K562 (cell line): ENCODE results near the gene CDC42EP2. TPM values are rescaled to one million over a fixed set of nuclear protein-coding genes. Genes with fewer than 3 reads are reported as not detected.
A peak's percentile ranks its signal among the peaks of the same experiment; 100 is the strongest.

Experiments used
- C11orf30 ChIP-seq: fragments of 450-650 bp; IDR thresholded peaks from 2 replicates; pipeline ENCODE4 v1.6.1; 2016; ENCODE audit warnings: low read depth, mild to moderate bottlenecking
- CBX8 ChIP-seq: fragments of 200-600 bp; sonication (generic); IDR thresholded peaks from 2 replicates; pipeline ENCODE4 v1.6.1; 2012; ENCODE audit warnings: borderline replicate concordance, mixed run types, low read depth, mild to moderate bottlenecking, moderate library complexity, mixed read lengths, low read length, control low read depth, inconsistent platforms; ENCODE audit not compliant: poor library complexity, severe bottlenecking; ENCODE audit errors: extremely low read depth
- CTBP1 ChIP-seq: fragments of 450-650 bp; IDR thresholded peaks from 2 replicates; pipeline ENCODE4 v1.6.1; 2016; ENCODE audit warnings: borderline replicate concordance
- DPF2 ChIP-seq: fragments of 450-650 bp; IDR thresholded peaks from 2 replicates; pipeline ENCODE4 v1.6.1; 2016
- KDM2B ChIP-seq: fragments of 250-450 bp; sonication (Bioruptor Pico); IDR thresholded peaks from 2 replicates; pipeline ENCODE4 v1.8.0; 2021; ENCODE audit warnings: mild to moderate bottlenecking, moderate library complexity
- MAFF ChIP-seq: IDR thresholded peaks from 2 replicates; pipeline ENCODE4 v1.6.1; 2012; ENCODE audit warnings: low read length, improper control_type of control experiment
- MAFG ChIP-seq: fragments of 450-650 bp; conservative IDR thresholded peaks from 2 replicates; pipeline ENCODE4 v1.6.1; 2016; ENCODE audit warnings: missing genetic modification characterization, missing compliant biosample characterization
- MCM5 ChIP-seq: fragments of 450-650 bp; IDR thresholded peaks from 2 replicates; pipeline ENCODE4 v1.6.1; 2016; ENCODE audit warnings: low read depth
- NFE2 ChIP-seq: IDR thresholded peaks from 2 replicates; pipeline ENCODE4 v1.6.1; 2014; ENCODE audit warnings: antibody characterized with exemption, low read depth
- NRF1 ChIP-seq, 2 experiments: fragments of 450-650 bp; IDR thresholded peaks in 1 of 2; conservative IDR thresholded peaks in 1 of 2; 2 replicates each; pipeline ENCODE4 v1.6.1; 2014; ENCODE audit warnings: mild to moderate bottlenecking in 2 of 2
- PHTF2 ChIP-seq: fragments of 250-450 bp; sonication (Bioruptor Pico); IDR thresholded peaks from 2 replicates; pipeline ENCODE4 v1.5.0; 2021; ENCODE audit warnings: mild to moderate bottlenecking
- POLR2G ChIP-seq: fragments of 200-400 bp; formaldehyde crosslinking; IDR thresholded peaks from 2 replicates; pipeline ENCODE4 v1.6.1; 2017; ENCODE audit warnings: low read depth, mild to moderate bottlenecking, antibody characterized with exemption, low read length, moderate library complexity
- SMC3 ChIP-seq: conservative IDR thresholded peaks from 2 replicates; pipeline ENCODE4 v1.6.1; 2011; ENCODE audit warnings: low read depth, low read length, improper control_type of control experiment; ENCODE audit not compliant: insufficient read depth
- TBP ChIP-seq: optimal IDR thresholded peaks from 2 replicates; pipeline ENCODE3; 2011; ENCODE audit warnings: low read depth, low read length, improper control_type of control experiment
- TCF3 ChIP-seq: sonication (generic); formaldehyde crosslinking; IDR thresholded peaks from 2 replicates; pipeline ENCODE4 v1.4.0; 2020; ENCODE audit warnings: mild to moderate bottlenecking, missing genetic modification reagents
- TFAP4 ChIP-seq: sonication (generic); formaldehyde crosslinking; IDR thresholded peaks from 2 replicates; pipeline ENCODE4 v1.8.0; 2022; ENCODE audit warnings: missing genetic modification reagents, mild to moderate bottlenecking, moderate library complexity, borderline replicate concordance
- polyA plus RNA-seq, 8 experiments: library from polyadenylated mRNA; depleted of rRNA in 4 of 8; stranded (reverse) in 5 of 8; unstranded in 3 of 8; fragments of >200 nt; fragmentation: Nextera tagmentation in 2 of 8; fragmentation: Illumina TruSeq in 1 of 8; extraction: Ambion mirVana in 2 of 8; extraction: Trizol in 1 of 8; gene quantifications; 2 replicates each; pipeline versions ENCODE4 v1.2.1 to v1.2.3, GENCODE V29; 2011 to 2014; ENCODE audit warnings: inconsistent platforms in 1 of 8, missing spikeins in 1 of 8
- total RNA-seq, 7 experiments: library from RNA; depleted of rRNA in 6 of 7; stranded (reverse); fragments of >200 nt in 6 of 7; fragmentation: Illumina TruSeq in 2 of 7; extraction: Trizol in 2 of 7; gene quantifications; 2 replicates each; pipeline versions ENCODE4 v1.2.1 to v1.2.3, GENCODE V29; 2011 to 2021; ENCODE audit warnings: low replicate concordance in 1 of 7
- TF ChIP-seq, protein P1 (sequence below): sonication (generic); formaldehyde crosslinking; IDR thresholded peaks from 2 replicates; pipeline ENCODE4 v1.8.0; 2022; ENCODE audit warnings: mild to moderate bottlenecking, missing genetic modification reagents
- TF ChIP-seq, protein P2 (sequence below): fragments of 150-350 bp; conservative IDR thresholded peaks from 2 replicates; pipeline ENCODE4 v1.6.1; 2014; ENCODE audit warnings: low read length
- TF ChIP-seq, protein P3 (sequence below): fragments of 450-650 bp; IDR thresholded peaks from 2 replicates; pipeline ENCODE4 v1.6.1; 2016
- TF ChIP-seq, protein P4 (sequence below): sonication (generic); formaldehyde crosslinking; IDR thresholded peaks from 2 replicates; pipeline ENCODE4 v1.8.1; 2023; ENCODE audit warnings: mild to moderate bottlenecking, missing genetic modification reagents

The CDC42EP2 gene
- total and polyA plus RNA-seq, 9 of the 15 experiments (the other 6 are each of a cell fraction or from before 2014, with no cell fraction given) = 0.27 to 3.5 (median 0.83) TPM; not detected in 1

- TF ChIP-seq TCF3 (CRISPR knock-in tag) = no peak
- TF ChIP-seq, protein P1, sequence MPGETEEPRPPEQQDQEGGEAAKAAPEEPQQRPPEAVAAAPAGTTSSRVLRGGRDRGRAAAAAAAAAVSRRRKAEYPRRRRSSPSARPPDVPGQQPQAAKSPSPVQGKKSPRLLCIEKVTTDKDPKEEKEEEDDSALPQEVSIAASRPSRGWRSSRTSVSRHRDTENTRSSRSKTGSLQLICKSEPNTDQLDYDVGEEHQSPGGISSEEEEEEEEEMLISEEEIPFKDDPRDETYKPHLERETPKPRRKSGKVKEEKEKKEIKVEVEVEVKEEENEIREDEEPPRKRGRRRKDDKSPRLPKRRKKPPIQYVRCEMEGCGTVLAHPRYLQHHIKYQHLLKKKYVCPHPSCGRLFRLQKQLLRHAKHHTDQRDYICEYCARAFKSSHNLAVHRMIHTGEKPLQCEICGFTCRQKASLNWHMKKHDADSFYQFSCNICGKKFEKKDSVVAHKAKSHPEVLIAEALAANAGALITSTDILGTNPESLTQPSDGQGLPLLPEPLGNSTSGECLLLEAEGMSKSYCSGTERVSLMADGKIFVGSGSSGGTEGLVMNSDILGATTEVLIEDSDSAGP (CRISPR knock-in tag) = no peak
- TF ChIP-seq MAFF = peak; percentile 96
- 0 out of 2 replicates have a peak, but pooled peaks have one; percentile 24 for TF ChIP-seq DPF2
- TF ChIP-seq, protein P2, sequence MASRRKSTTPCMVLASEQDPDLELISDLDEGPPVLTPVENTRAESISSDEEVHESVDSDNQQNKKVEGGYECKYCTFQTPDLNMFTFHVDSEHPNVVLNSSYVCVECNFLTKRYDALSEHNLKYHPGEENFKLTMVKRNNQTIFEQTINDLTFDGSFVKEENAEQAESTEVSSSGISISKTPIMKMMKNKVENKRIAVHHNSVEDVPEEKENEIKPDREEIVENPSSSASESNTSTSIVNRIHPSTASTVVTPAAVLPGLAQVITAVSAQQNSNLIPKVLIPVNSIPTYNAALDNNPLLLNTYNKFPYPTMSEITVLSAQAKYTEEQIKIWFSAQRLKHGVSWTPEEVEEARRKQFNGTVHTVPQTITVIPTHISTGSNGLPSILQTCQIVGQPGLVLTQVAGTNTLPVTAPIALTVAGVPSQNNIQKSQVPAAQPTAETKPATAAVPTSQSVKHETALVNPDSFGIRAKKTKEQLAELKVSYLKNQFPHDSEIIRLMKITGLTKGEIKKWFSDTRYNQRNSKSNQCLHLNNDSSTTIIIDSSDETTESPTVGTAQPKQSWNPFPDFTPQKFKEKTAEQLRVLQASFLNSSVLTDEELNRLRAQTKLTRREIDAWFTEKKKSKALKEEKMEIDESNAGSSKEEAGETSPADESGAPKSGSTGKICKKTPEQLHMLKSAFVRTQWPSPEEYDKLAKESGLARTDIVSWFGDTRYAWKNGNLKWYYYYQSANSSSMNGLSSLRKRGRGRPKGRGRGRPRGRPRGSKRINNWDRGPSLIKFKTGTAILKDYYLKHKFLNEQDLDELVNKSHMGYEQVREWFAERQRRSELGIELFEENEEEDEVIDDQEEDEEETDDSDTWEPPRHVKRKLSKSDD = no peak
- peak; percentile 64 for TF ChIP-seq POLR2G
- peak; percentile 70; the same call in 1 of the 2 replicates for TF ChIP-seq TFAP4 (CRISPR knock-in tag)
- no peak for TF ChIP-seq TBP
- TF ChIP-seq NRF1 (conservative IDR thresholded peaks at IDR 0.05 in 1 of 2, IDR thresholded peaks at IDR 0.05 in 1 of 2) = peak; percentile 18 to 22; a peak in 1 of 4 replicates
- TF ChIP-seq MCM5 = no peak
- TF ChIP-seq MAFG (tag) = peak; percentile 96
- no peak for TF ChIP-seq CBX8
- TF ChIP-seq SMC3 = no peak
- peak; percentile 99 for TF ChIP-seq C11orf30
- TF ChIP-seq, protein P3, sequence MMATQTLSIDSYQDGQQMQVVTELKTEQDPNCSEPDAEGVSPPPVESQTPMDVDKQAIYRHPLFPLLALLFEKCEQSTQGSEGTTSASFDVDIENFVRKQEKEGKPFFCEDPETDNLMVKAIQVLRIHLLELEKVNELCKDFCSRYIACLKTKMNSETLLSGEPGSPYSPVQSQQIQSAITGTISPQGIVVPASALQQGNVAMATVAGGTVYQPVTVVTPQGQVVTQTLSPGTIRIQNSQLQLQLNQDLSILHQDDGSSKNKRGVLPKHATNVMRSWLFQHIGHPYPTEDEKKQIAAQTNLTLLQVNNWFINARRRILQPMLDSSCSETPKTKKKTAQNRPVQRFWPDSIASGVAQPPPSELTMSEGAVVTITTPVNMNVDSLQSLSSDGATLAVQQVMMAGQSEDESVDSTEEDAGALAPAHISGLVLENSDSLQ = peak; percentile 59; the same call in 1 of the 2 replicates
- TF ChIP-seq KDM2B = no peak
- no peak for TF ChIP-seq PHTF2 (CRISPR knock-in tag)
- TF ChIP-seq, protein P4, sequence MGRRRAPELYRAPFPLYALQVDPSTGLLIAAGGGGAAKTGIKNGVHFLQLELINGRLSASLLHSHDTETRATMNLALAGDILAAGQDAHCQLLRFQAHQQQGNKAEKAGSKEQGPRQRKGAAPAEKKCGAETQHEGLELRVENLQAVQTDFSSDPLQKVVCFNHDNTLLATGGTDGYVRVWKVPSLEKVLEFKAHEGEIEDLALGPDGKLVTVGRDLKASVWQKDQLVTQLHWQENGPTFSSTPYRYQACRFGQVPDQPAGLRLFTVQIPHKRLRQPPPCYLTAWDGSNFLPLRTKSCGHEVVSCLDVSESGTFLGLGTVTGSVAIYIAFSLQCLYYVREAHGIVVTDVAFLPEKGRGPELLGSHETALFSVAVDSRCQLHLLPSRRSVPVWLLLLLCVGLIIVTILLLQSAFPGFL (CRISPR knock-in tag) = no peak
- TF ChIP-seq NFE2 = peak; percentile 70
- peak; percentile 33; the same call in 1 of the 2 replicates for TF ChIP-seq CTBP1
Observed at GRCh38 chr11:65301491-65302329, 13.0 kb upstream of the CDC42EP2 start (continued).
